Measurements from ENCODE around the gene HIBCH. TPM values are rescaled to one million over a fixed set of nuclear protein-coding genes. Genes with fewer than 3 reads are reported as not detected.

The HIBCH gene
- total RNA-seq, 4 donors from 2014 or later: 15.6 to 19.9 (median 17.8) TPM

- no peaks in the 10 kb centered on the region for H3K9me3 ChIP-seq
- WGBS, 2 donors: 21 to 30% methylated on average over 10 to 13 of the region's 13 CpGs
- peak overlapping the region; percentile 68 to 80 (median 74) for H3K4me3 ChIP-seq
- H3K27ac ChIP-seq: peak overlapping the region; percentile 89 to 95 (median 92)
- H3K4me1 ChIP-seq: peaks cover 0 to 16% (median 5%) of the 10 kb centered on the region in 4 donors
- no peaks in the 10 kb centered on the region for H3K27me3 ChIP-seq
- DNase-seq (ENCODE audit: low spot score in 2 of 2): peak in 1 of 2 donors; percentile 23
- no peaks in the 10 kb centered on the region for H3K36me3 ChIP-seq
- TF ChIP-seq EP300 (IDR thresholded peaks at IDR 0.05) (peak in 1 of 2 donors; percentile 52), CTCF (IDR thresholded peaks at IDR 0.05) (no peak)
Observed at GRCh38 chr2:190179754-190180312, 139.8 kb downstream of the HIBCH start.

- no peak for TF ChIP-seq CTCF (IDR thresholded peaks at IDR 0.05)
- no peak for TF ChIP-seq POLR2A (IDR thresholded peaks at IDR 0.05)
- no peak for TF ChIP-seq EP300 (IDR thresholded peaks at IDR 0.05)
- 89 to 91% methylated on average over 10 to 11 of the region's 11 CpGs for WGBS, 2 donors
- Histone ChIP-seq H3K27me3 (no peaks in the 10 kb centered on the region), H3K4me3 (no peak overlapping the region), H3K27ac (peak overlapping the region; percentile 31 to 95 (median 72)), H3K4me1 (peaks cover 0 to 16% (median 5%) of the 10 kb centered on the region in 4 donors), H3K9me3 (no peaks in the 10 kb centered on the region), H3K36me3 (no peaks in the 10 kb centered on the region)
- no peak for DNase-seq (ENCODE audit: low spot score in 2 of 2)
Observed at GRCh38 chr2:190178066-190178722, 141.4 kb downstream of the HIBCH start.

GRCh38 chr2:190177249-190178040 is 142.2 kb downstream of the HIBCH start:
- no peaks in the 10 kb centered on the region for H3K9me3 ChIP-seq
- TF ChIP-seq EP300 (IDR thresholded peaks at IDR 0.05): no peak
- no peak for TF ChIP-seq POLR2A (IDR thresholded peaks at IDR 0.05)
- TF ChIP-seq CTCF (IDR thresholded peaks at IDR 0.05): no peak
- no peak for DNase-seq (ENCODE audit: low spot score in 2 of 2)
- H3K27ac ChIP-seq: peak overlapping the region; percentile 31 to 95 (median 72)
- WGBS, 2 donors: 86% methylated on average over 13 of the region's 13 CpGs
- no peak overlapping the region for H3K4me3 ChIP-seq
- H3K27me3 ChIP-seq: no peaks in the 10 kb centered on the region
- peaks cover 0 to 16% (median 5%) of the 10 kb centered on the region in 4 donors for H3K4me1 ChIP-seq
- H3K36me3 ChIP-seq: no peaks in the 10 kb centered on the region

GRCh38 chr2:190173392-190173791 is 146.2 kb downstream of the HIBCH start:
- Histone ChIP-seq H3K27ac (no peak overlapping the region), H3K36me3 (no peaks in the 10 kb centered on the region), H3K9me3 (no peaks in the 10 kb centered on the region), H3K4me1 (peaks cover 0 to 7% (median 0%) of the 10 kb centered on the region in 4 donors), H3K27me3 (no peaks in the 10 kb centered on the region), H3K4me3 (no peak overlapping the region)
- TF ChIP-seq EP300 (IDR thresholded peaks at IDR 0.05): no peak
- TF ChIP-seq CTCF (IDR thresholded peaks at IDR 0.05): no peak
- no peak for TF ChIP-seq POLR2A (IDR thresholded peaks at IDR 0.05)
- no peak for DNase-seq (ENCODE audit: low spot score in 2 of 2)
- 56 to 58% methylated on average over 4 of the region's 4 CpGs for WGBS, 2 donors

- Histone ChIP-seq H3K27me3 (no peaks in the 10 kb centered on the region), H3K4me3 (no peak overlapping the region), H3K36me3 (no peaks in the 10 kb centered on the region), H3K4me1 (peaks cover 0 to 7% (median 0%) of the 10 kb centered on the region in 4 donors), H3K9me3 (peaks cover 0 to 4% (median 0%) of the 10 kb centered on the region in 4 donors), H3K27ac (no peak overlapping the region)
- no peak for DNase-seq (ENCODE audit: low spot score in 2 of 2)
- WGBS, 2 donors: 63 to 89% methylated on average over 2 of the region's 2 CpGs
- no peak for TF ChIP-seq EP300 (IDR thresholded peaks at IDR 0.05)
- no peak for TF ChIP-seq POLR2A (IDR thresholded peaks at IDR 0.05)
- TF ChIP-seq CTCF (IDR thresholded peaks at IDR 0.05): no peak
Observed at GRCh38 chr2:190170673-190171072, 149.0 kb downstream of the HIBCH start.

All from tibial nerve (tissue), 4 donors.